Panc1 (cell line): ENCODE measurements around the gene GPR55. TPM values are rescaled to one million over a fixed set of nuclear protein-coding genes. Genes with fewer than 3 reads are reported as not detected.
A peak's percentile ranks its signal among the peaks of the same experiment; 100 is the strongest.

ENCODE experiments used
- ATAC-seq: fragments of 200-7000 bp; cut with Tn5 transposase; 2 replicates; pipeline ENCODE4 v1.9.1; 2020; ENCODE audit warnings: mild to moderate bottlenecking, moderate library complexity
- BruUV-seq: library from RNA; stranded (reverse); fragments of 400-500 nt; replicated peaks from 2 replicates; lab custom pipeline; 2021; lab: Mats Ljungman, UMichigan
- CTCF ChIA-PET: fragments of 300-600 bp; sonication (Branson Sonifier 250); formaldehyde crosslinking; loops from one replicate; lab custom pipeline; 2022; ENCODE audit warnings: antibody characterized with exemption; lab: Charles Lee
- POLR2A ChIA-PET: fragments of 300-600 bp; sonication (Branson Sonifier 250); formaldehyde crosslinking; loops from one replicate; lab custom pipeline; 2022; ENCODE audit warnings: antibody characterized with exemption; lab: Charles Lee
- DNase-seq: peaks from one replicate; pipeline ENCODE4 v3.0.0-alpha.2; 2010; ENCODE audit warnings: low read depth, low spot score
- H3K27ac ChIP-seq: 2 replicates; pipeline ENCODE4 v1.5.1; 2011; ENCODE audit warnings: mild to moderate bottlenecking, low read length, inconsistent platforms
- H3K27me3 ChIP-seq: fragments of 200-500 bp; sonication (Bioruptor generic); 2 replicates; pipeline ENCODE4 v1.6.0; 2014; ENCODE audit warnings: low read length, inconsistent platforms; ENCODE audit not compliant: control insufficient read depth, insufficient read depth
- H3K36me3 ChIP-seq: fragments of 200-500 bp; sonication (Bioruptor generic); 2 replicates; pipeline ENCODE4 v1.5.1; 2014; ENCODE audit warnings: inconsistent platforms, mild to moderate bottlenecking, low read length, moderate library complexity; ENCODE audit not compliant: control insufficient read depth, insufficient read depth
- H3K4me1 ChIP-seq: 2 replicates; pipeline ENCODE4 v1.5.1; 2011; ENCODE audit warnings: inconsistent platforms, mild to moderate bottlenecking, low read length, moderate library complexity; ENCODE audit not compliant: control insufficient read depth, insufficient read depth
- H3K4me3 ChIP-seq, 2 experiments: 2 replicates each; pipeline ENCODE4 v1.5.1; 2011 to 2012; ENCODE audit warnings: low read depth in 2 of 2, low read length in 2 of 2, mild to moderate bottlenecking in 2 of 2, inconsistent platforms in 1 of 2, moderate library complexity in 1 of 2
- H3K9me3 ChIP-seq: fragments of 200-500 bp; sonication (Bioruptor generic); 2 replicates; pipeline ENCODE4 v1.5.1; 2014; ENCODE audit warnings: low read depth, mild to moderate bottlenecking, inconsistent platforms, low read length, moderate library complexity; ENCODE audit not compliant: control insufficient read depth, insufficient read depth
- CTCF ChIP-seq: fragments of 450-650 bp; IDR thresholded peaks from 2 replicates; pipeline ENCODE4 v1.5.1; 2017; ENCODE audit warnings: mild to moderate bottlenecking
- POLR2AphosphoS5 ChIP-seq: IDR thresholded peaks from 2 replicates; pipeline ENCODE4 v1.6.1; 2012; ENCODE audit warnings: mild to moderate bottlenecking, low read depth, low read length, moderate library complexity
- REST ChIP-seq, 2 experiments: IDR thresholded peaks; 2 replicates each; pipeline ENCODE4 v1.6.1; 2011 to 2012; ENCODE audit warnings: low read depth in 2 of 2, control low read depth in 1 of 2, low read length in 1 of 2, mild to moderate bottlenecking in 1 of 2, moderate library complexity in 1 of 2; ENCODE audit not compliant: insufficient read depth in 1 of 2
- SIN3A ChIP-seq: IDR thresholded peaks from 2 replicates; pipeline ENCODE4 v1.6.1; 2012; ENCODE audit warnings: low read depth, mild to moderate bottlenecking, low read length, moderate library complexity, borderline replicate concordance; ENCODE audit not compliant: insufficient read depth
- TCF7L2 ChIP-seq: IDR thresholded peaks from 2 replicates; pipeline ENCODE4 v1.6.1; 2011; ENCODE audit warnings: mild to moderate bottlenecking, low read depth, low read length, inconsistent platforms
- in situ Hi-C: cut with HindIII; loops from 2 replicates; pipeline ENCODE4 v1.10.0; 2016; ENCODE audit warnings: low sequenced_read_pairs, low pct_unique_long_range_greater_than_20kb
- intact Hi-C: fragments of 100-400 bp; cut with micrococcal nuclease; formaldehyde crosslinking; loops from one replicate; pipeline ENCODE4 v1.10.0; 2022; ENCODE audit not compliant: unreplicated experiment
- total RNA-seq: library from RNA; stranded (reverse); gene quantifications from one replicate; pipeline ENCODE4 v1.2.1, GENCODE V29; 2021; ENCODE audit not compliant: unreplicated experiment

The GPR55 gene
- total RNA-seq, 1 experiment from 2014 or later = 0.08 TPM

- POLR2A ChIA-PET = interaction anchor here (0.7 kb wide), 1 partner anchor 16 kb away, joined by 3 read pairs; no protein-coding TSS in a partner anchor
Observed at GRCh38 chr2:230864122-230864604, 60.9 kb downstream of the GPR55 start.

GRCh38 chr2:230863442-230864121, 61.5 kb downstream of the GPR55 start:
- BruUV-seq = no TSS peak
- DNase-seq (no peak), ATAC-seq (no peak)
- no peak overlapping the region for H3K4me3 ChIP-seq
- intact Hi-C loops (no loop called here), in situ Hi-C loops (no loop called here)
- ChIA-PET POLR2A (no interaction called here), CTCF (no interaction called here)
- H3K27ac ChIP-seq = no peak overlapping the region
- peaks cover 6% of the 10 kb centered on the region for H3K27me3 ChIP-seq
- TF ChIP-seq TCF7L2 (no peak), REST (IDR thresholded peaks at IDR 0.05; ENCODE audit: insufficient read depth in 1 of 2, low read depth in 2 of 2, low read length in 1 of 2) (no peak), CTCF (no peak), SIN3A (no peak), POLR2AphosphoS5 (no peak)
- H3K36me3 ChIP-seq = peaks cover 3% of the 10 kb centered on the region; the same call in 1 of the 2 replicates
- H3K4me1 ChIP-seq = peaks cover 29% of the 10 kb centered on the region
- no peaks in the 10 kb centered on the region for H3K9me3 ChIP-seq

More at GRCh38 chr2:230864122-230864604, 60.9 kb downstream of the GPR55 start:
- TF ChIP-seq TCF7L2 (no peak), SIN3A (no peak), REST (IDR thresholded peaks at IDR 0.05; ENCODE audit: insufficient read depth in 1 of 2, low read depth in 2 of 2, low read length in 1 of 2) (no peak), CTCF (no peak), POLR2AphosphoS5 (no peak)
- no peaks in the 10 kb centered on the region for H3K9me3 ChIP-seq
- peak overlapping the region; percentile 74 for H3K27ac ChIP-seq
- peak overlapping the region; percentile 77 to 81 for H3K4me3 ChIP-seq
- ATAC-seq (no peak), DNase-seq (no peak)
- H3K4me1 ChIP-seq = peaks cover 35% of the 10 kb centered on the region
- intact Hi-C loops (no loop called here), in situ Hi-C loops (no loop called here)
- BruUV-seq = no TSS peak
- H3K27me3 ChIP-seq = no peaks in the 10 kb centered on the region
- CTCF ChIA-PET = no interaction called here
- peaks cover 3% of the 10 kb centered on the region; the same call in 1 of the 2 replicates for H3K36me3 ChIP-seq
